T-helper 17 cell (primary cell): ENCODE results near the gene ADM2. TPM values are rescaled to one million over a fixed set of nuclear protein-coding genes. Genes with fewer than 3 reads are reported as not detected.
"Not testable (repeated sequence)": the region's sequence is repeated elsewhere in the genome, so short reads cannot be mapped to it uniquely, and the experiment has no call there.

Experiments used
- ATAC-seq: fragments of 150-1000 bp; cut with Tn5 transposase; 2 replicates; pipeline ENCODE4 v1.10.0; 2021; ENCODE audit warnings: mild to moderate bottlenecking, moderate library complexity
- DNase-seq, 3 donors: peaks; one replicate each; pipeline versions ENCODE4 v3.0.0 to v3.0.0-alpha.2; 2020 to 2021
- H3K9me3 ChIP-seq: one replicate; pipeline ENCODE4 v1.7.0; 2013; ENCODE audit warnings: low read length, mild to moderate bottlenecking; ENCODE audit not compliant: control insufficient read depth, poor library complexity, severe bottlenecking
- H3K27ac Mint-ChIP-seq: one replicate; pipeline ENCODE4 v1.8.0; 2022; ENCODE audit warnings: mild to moderate bottlenecking, moderate library complexity, mixed read lengths
- H3K27me3 Mint-ChIP-seq: one replicate; pipeline ENCODE4 v1.8.0; 2022; ENCODE audit warnings: mixed read lengths
- H3K36me3 Mint-ChIP-seq: one replicate; pipeline ENCODE4 v1.8.0; 2022; ENCODE audit warnings: low read depth, mixed read lengths
- H3K4me1 Mint-ChIP-seq: one replicate; pipeline ENCODE4 v1.8.0; 2022; ENCODE audit warnings: mild to moderate bottlenecking, mixed read lengths
- H3K4me3 Mint-ChIP-seq: one replicate; pipeline ENCODE4 v1.8.0; 2022; ENCODE audit warnings: mild to moderate bottlenecking, moderate library complexity, mixed read lengths
- total RNA-seq, 4 donors: library from RNA in 2 of 4; stranded (reverse) in 2 of 4; gene quantifications; one replicate each; pipeline ENCODE4 v1.2.3 and lab custom pipeline; 2022 to 2026

Gene ADM2
- total RNA-seq, 2 donors from 2014 or later, result 1.7 to 2.4 TPM

DNA sequence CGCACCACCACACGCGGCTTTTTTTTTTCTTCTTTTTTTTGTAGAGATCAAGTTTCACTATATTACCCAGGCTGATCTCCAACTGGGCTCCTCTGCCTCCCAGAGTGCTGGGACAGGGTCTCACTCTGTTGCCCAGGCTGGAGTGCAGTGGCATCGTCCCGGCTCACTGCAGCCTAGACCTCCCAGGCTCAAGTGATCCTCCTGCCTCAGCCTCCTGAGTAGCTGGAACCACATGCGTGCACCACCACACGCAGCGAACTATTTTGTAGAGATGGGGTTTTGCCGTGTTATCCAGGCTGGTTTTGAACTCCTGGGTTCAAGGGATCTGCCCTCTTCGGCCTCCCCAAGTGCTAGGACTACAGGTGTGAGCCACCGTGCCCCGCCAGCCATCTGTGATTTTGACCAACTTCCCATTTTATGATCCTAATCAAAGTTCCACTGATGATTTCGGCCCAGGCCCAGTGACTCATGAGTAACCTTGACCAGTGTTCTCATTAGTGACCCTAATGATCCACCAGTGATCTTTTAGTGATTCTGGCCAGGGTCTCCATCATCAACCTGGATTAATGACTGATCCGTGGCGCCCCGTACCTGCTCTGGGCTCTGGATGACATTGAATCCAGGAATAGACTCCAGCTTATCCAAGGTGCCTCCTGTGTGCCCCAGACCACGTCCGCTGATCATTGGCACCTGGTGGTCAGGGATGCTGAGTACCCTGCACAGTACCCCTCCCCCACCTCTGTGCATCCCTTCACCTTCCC, 46.8 kb downstream of the ADM2 start:
- Mint-ChIP-seq H3K27me3 (no peaks in the 10 kb centered on the region), H3K4me3 (peak overlapping the region; percentile 92), H3K36me3 (peaks cover 2% of the 10 kb centered on the region), H3K4me1 (peaks cover 30% of the 10 kb centered on the region), H3K27ac (peak overlapping the region; percentile 83)
- DNase-seq, result no peak
- ATAC-seq, result no peak
- no peaks in the 10 kb centered on the region for H3K9me3 ChIP-seq

GRCh38 chr22:50528682-50529415, 47.5 kb downstream of the ADM2 start:
- Mint-ChIP-seq H3K27ac (peak overlapping the region; percentile 83), H3K4me1 (peaks cover 32% of the 10 kb centered on the region), H3K36me3 (peaks cover 2% of the 10 kb centered on the region), H3K27me3 (no peaks in the 10 kb centered on the region), H3K4me3 (peak overlapping the region; percentile 82)
- DNase-seq, result no peak
- no peak for ATAC-seq
- no peaks in the 10 kb centered on the region for H3K9me3 ChIP-seq

DNA sequence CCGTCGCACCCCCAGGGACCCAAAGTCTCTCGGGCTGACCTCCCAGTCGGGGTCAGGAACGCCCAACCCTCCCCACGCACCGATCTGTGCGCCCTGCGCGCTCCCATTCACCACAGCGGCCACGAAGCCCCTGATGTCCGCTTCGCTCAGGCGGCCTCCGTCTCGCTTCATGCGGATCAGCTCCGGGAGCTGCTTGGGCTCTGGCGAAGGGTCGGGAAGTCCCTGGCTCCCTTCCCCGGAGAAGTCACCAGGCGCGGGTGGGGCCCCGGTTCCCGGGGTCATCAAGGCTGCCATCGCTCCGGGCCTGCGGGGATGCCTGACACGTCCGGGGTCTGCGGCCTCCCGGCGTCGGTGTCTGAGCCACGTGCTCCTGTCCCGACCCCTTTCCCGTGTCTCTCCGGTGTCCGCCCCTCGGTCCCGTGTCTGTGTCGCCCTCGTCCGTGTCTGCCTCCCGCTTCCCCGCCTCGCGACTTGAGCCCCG, 48.1 kb downstream of the ADM2 start:
- ATAC-seq (no peak), DNase-seq (no peak)
- H3K27me3 Mint-ChIP-seq, result no peaks in the 10 kb centered on the region
- no peak overlapping the region for H3K27ac Mint-ChIP-seq
- no peaks in the 10 kb centered on the region for H3K9me3 ChIP-seq
- peaks cover 35% of the 10 kb centered on the region for H3K4me1 Mint-ChIP-seq
- peaks cover 2% of the 10 kb centered on the region for H3K36me3 Mint-ChIP-seq
- peak overlapping the region; percentile 82 for H3K4me3 Mint-ChIP-seq

DNA sequence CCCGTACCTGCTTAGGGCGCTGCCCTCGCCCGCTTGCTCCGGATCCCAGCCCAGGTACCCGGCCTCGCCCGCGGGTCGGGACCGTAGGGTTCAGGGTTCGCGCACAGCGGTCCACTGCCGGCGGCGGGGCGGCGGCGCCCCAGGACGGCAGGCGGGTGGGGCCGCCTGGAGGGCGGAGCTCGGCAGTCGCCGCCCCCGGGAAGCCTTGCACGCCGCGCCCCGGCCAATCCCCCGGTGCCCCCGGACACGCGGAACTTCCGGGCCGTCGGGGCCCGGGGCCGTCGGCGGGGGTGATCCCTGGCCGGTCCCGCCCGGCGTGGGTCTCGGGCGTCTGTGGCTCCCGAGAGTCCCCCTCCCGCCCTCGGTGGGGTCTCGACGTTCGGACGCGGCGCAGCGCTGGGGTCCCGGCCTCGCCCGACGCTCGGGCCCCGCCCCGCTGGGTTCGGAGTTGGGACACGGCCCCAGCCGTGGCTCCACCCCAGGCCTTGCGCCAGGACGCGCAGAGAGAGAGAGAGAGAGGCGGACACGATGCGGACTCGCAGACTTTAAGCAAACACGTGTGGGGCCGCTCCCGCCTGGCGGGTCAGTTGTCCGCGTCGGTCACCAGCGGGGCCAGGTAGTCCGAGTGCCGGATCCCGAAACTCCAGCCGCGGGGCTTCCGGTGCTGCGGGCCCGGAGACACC, 48.7 kb downstream of the ADM2 start, which contains the start of gene TYMP:
Gene TYMP, minus strand, starts transcription at position 116 of the 683 bp plus-strand sequence. CDS start 303 bp downstream, outside the sequence.
- DNase-seq, result peak; percentile 44 to 71 (median 60)
- H3K4me3 Mint-ChIP-seq, result peak within 1 kb of the TSS; percentile 95
- no peaks in the 10 kb centered on the region for H3K9me3 ChIP-seq
- H3K27ac Mint-ChIP-seq, result peak within 1 kb of the TSS; percentile 96
- ATAC-seq, result peak; percentile 4
- no peaks in the 10 kb centered on the region for H3K27me3 Mint-ChIP-seq
- peaks cover 32% of the 10 kb centered on the region for H3K4me1 Mint-ChIP-seq
- H3K36me3 Mint-ChIP-seq, result peaks cover 2% of the 10 kb centered on the region

- DNase-seq (no peak), ATAC-seq (no peak)
- Mint-ChIP-seq H3K4me1 (peaks cover 30% of the 10 kb centered on the region), H3K4me3 (peak overlapping the region; percentile 95), H3K36me3 (peaks cover 2% of the 10 kb centered on the region), H3K27me3 (no peaks in the 10 kb centered on the region), H3K27ac (peak overlapping the region; percentile 96)
- no peaks in the 10 kb centered on the region for H3K9me3 ChIP-seq
These were observed 49.2 kb downstream of the ADM2 start for GRCh38 chr22:50530580-50530876.

GRCh38 chr22:50530877-50531545, 49.7 kb downstream of the ADM2 start:
- peak; percentile 60 for ATAC-seq
- H3K9me3 ChIP-seq, result no peaks in the 10 kb centered on the region
- Mint-ChIP-seq H3K27ac (peak overlapping the region; percentile 96), H3K36me3 (peaks cover 2% of the 10 kb centered on the region), H3K4me1 (peaks cover 30% of the 10 kb centered on the region), H3K4me3 (peak overlapping the region; percentile 95), H3K27me3 (no peaks in the 10 kb centered on the region)
- DNase-seq, result peak; percentile 60 to 62 (median 61)

DNA sequence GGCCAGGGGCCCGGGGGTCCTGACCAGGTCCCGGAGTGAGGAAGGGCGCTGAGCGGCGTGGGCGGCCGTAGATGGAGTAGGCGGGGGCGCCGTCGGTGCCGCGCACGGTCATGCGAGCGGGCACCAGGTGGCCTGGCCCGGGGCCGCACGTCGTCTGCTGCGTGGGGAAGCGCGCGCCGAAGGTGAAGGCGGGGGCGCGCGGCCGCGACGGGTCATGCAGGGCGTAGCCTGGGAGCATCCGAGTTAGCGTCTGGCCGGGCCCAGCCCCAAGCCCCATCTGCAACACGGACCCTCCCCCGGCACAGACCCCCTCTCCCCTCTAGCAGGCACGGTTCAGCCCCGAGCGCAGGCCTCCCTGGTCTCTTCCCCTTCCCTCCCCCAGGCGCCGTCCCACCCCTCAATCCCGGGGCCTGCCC, 50.2 kb downstream of the ADM2 start:
- Mint-ChIP-seq H3K4me1 (peaks cover 30% of the 10 kb centered on the region), H3K27me3 (no peaks in the 10 kb centered on the region), H3K36me3 (peaks cover 2% of the 10 kb centered on the region), H3K4me3 (peak overlapping the region; percentile 95), H3K27ac (peak overlapping the region; percentile 96)
- H3K9me3 ChIP-seq, result no peaks in the 10 kb centered on the region
- peak; percentile 57 for ATAC-seq
- DNase-seq, result peak; percentile 44 to 56 (median 46)

DNA sequence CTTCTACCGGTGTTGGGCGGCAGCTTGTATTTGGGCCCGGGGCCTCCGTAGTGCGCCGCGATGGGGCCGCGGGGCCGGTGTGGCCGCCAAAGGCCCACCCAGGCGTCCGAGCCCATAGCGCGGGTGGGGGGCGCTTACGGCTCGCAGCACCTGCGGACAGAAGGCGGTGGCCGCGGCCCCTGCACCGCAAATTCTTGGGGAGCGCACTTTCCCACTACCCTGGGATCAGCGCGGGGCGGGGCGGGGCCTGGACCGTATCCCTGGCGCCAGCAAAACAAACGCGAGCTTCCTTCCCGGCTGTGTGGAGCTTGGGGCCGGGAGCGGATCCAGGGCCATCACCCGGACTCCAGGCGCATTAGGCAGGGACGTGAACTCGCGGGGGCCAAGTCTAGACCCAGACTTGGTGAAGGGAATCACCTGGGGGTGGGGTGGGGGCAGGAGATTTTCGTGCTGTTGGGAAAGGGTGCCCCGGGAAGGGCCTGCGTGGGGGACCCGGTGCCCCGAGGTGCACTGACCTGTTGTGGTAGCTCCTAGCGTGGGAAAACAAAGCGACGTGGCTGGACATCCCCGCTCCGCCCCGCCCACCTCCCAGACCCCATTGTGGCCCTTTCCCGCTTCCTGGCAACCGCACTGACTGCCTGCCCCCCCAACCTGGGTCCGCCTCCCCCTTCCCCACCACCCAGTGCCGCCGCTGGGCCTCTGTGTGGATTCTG, 50.8 kb downstream of the ADM2 start:
- Mint-ChIP-seq H3K36me3 (peaks cover 2% of the 10 kb centered on the region), H3K4me3 (peak overlapping the region; percentile 95), H3K27ac (peak overlapping the region; percentile 96), H3K4me1 (peaks cover 25% of the 10 kb centered on the region), H3K27me3 (no peaks in the 10 kb centered on the region)
- no peaks in the 10 kb centered on the region for H3K9me3 ChIP-seq
- DNase-seq (no peak), ATAC-seq (no peak)

GRCh38 chr22:50532824-50533796, 51.8 kb downstream of the ADM2 start:
- H3K4me3 Mint-ChIP-seq, result peak overlapping the region; percentile 95
- H3K4me1 Mint-ChIP-seq, result peaks cover 24% of the 10 kb centered on the region
- H3K9me3 ChIP-seq, result no peaks in the 10 kb centered on the region
- no peaks in the 10 kb centered on the region for H3K27me3 Mint-ChIP-seq
- no peak for ATAC-seq
- H3K27ac Mint-ChIP-seq, result peak overlapping the region; percentile 96
- H3K36me3 Mint-ChIP-seq, result peaks cover 2% of the 10 kb centered on the region
- no peak for DNase-seq

DNA sequence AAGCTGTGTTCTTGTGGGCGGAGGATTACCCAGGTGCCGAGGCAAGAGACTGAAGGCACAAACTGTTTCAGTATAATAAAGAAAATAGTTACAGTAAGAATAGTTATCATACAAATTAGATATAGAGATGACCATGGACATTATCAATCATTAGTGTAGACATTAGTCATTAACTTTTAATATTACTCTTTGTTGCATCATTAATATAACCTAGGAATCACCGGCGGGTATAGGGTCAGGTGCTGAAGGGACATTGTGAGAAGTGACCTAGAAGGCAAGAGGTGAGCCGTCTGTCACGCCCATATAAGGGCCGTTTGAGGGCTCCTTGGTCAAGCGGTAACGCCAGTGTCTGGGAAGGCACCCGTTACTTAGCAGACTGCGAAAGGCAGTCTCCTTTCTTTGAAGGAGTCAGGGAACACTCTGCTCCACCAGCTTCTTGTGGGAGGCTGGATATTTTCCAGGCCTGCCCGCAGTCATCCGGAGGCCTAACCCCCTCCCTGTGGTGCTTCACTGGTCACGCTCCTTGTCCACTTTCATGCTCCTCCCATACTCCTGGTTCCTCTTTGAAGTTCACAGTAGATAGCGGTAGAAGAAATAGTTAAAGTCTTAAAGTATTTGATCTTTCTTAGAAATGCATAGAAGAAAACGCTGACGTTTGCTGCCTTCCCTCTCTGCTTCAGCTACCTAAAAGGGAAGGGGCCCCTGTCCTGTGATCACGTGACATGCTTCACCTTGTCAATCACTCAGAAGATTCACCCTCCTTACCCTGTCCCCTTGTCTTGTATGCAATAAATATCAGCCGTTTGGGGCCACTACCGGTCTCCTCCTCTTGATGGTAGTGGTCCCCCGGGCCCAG, 52.7 kb downstream of the ADM2 start:
- not testable (repeated sequence) for H3K36me3 Mint-ChIP-seq

DNA sequence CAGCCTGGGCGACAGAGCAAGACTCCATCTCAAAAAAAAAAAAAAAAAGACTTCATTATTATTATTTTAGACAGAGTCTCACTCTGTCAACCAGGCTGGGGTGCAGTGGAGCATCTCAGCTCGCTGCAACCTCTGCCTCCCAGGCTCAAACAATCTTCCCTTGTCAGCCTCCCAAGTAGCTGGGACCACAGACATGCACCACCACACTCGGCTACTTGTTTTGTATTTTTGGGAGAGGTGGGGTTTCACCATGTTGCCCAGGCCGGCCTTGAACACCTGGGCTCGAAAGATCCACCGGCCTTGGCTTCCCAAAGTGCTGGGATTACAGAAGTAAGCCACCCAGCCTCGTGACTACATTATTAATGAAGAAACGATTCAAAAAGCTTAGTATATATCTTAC, 53.8 kb downstream of the ADM2 start:
- Mint-ChIP-seq H3K4me3 (no peak overlapping the region), H3K27me3 (no peaks in the 10 kb centered on the region), H3K4me1 (peaks cover 33% of the 10 kb centered on the region), H3K27ac (no peak overlapping the region), H3K36me3 (peaks cover 2% of the 10 kb centered on the region)
- DNase-seq (no peak), ATAC-seq (no peak)
- no peaks in the 10 kb centered on the region for H3K9me3 ChIP-seq

More for the DNA sequence above, 52.7 kb downstream of the ADM2 start:
- not testable (repeated sequence) for H3K9me3 ChIP-seq, ATAC-seq, DNase-seq, H3K27me3 Mint-ChIP-seq
- peaks cover 25% of the 10 kb centered on the region for H3K4me1 Mint-ChIP-seq
- peak overlapping the region; percentile 96 for H3K27ac Mint-ChIP-seq
- peak overlapping the region; percentile 45 for H3K4me3 Mint-ChIP-seq
